KG1 (cell line): Measurements from ENCODE around the gene TEX11.
"Not testable (repeated sequence)": the region's sequence is repeated elsewhere in the genome, so short reads cannot be mapped to it uniquely, and the experiment has no call there.

Experiments used
- DNase-seq: peaks from one replicate; lab custom pipeline; 2025; lab: John Stamatoyannopoulos, UW

TEX11 gene

GRCh38 chrX:70592091-70592490 is 316.4 kb downstream of the TEX11 start:
- no peak for DNase-seq

GRCh38 chrX:70587158-70587557 is 321.4 kb downstream of the TEX11 start:
- DNase-seq: not testable (repeated sequence)

DNA sequence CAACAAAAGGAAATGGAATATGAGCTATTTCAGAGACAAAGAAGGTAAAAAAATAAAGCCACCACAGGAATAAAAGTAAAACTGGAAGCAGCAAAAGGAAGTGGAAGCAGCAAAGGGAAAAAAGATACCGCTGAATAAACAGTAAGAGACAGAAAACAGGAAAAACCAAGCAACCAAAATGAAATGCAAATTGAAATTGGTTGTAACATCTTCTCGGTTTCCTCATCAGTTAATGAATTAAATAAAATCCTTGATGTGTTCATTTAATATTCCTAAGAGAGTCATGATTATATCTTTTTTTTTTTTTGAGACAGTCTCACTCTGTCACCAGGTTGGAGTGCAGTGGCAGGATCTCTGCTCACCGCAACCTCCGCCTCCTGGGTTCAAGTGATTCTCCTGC is 331.1 kb downstream of the TEX11 start:
- DNase-seq: no peak

DNA sequence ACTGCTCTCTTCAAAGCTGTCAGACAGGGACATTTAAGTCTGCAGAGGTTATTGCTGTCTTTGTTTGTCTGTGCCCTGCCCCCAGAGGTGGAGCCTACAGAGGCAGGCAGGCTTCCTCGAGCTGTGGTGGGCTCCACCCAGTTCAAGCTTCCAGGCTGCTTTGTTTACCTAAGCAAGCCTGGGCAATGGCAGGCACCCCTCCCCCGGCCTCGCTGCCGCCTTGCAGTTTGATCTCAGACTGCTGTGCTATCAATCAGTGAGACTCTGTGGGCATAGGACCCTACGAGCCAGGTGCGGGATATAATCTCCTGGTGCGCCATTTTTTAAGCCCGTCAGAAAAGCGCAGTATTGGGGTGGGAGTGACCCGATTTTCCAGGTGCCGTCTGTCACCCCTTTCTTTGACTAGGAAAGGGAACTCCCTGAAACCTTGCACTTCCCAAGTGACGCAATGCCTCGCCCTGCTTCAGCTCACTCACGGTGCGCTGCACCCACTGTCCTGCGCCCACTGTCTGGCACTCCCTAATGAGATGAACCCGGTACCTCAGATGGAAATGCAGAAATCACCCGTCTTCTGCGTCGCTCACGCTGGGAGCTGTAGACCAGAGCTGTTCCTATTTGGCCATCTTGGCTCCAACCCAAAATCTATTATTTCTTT is 338.5 kb downstream of the TEX11 start:
- not testable (repeated sequence) for DNase-seq

DNA sequence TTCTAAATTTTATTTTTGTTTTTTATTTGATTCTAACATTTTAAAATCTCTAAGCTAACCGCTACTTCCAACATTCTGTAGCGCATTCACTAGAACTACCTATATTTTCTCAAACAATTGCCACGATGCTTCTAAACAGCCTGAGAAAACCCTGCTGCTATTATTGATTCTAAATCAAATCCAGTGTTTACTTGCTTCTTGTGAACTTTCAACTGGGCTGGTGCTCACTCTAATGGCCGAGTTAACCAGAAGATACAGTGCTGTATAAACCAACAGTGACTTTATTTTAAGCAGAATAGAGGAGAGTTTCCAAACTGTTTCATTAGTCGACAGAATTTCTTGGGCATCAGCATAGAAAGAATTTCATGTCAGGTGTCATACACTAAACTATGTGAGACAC is 353.6 kb downstream of the TEX11 start:
- DNase-seq: no peak

GRCh38 chrX:70554523-70554922 is 354.0 kb downstream of the TEX11 start:
- DNase-seq: no peak

- DNase-seq: no peak
Observed at GRCh38 chrX:70554081-70554480, 354.4 kb downstream of the TEX11 start.

GRCh38 chrX:70553516-70553915 is 355.0 kb downstream of the TEX11 start:
- no peak for DNase-seq

DNA sequence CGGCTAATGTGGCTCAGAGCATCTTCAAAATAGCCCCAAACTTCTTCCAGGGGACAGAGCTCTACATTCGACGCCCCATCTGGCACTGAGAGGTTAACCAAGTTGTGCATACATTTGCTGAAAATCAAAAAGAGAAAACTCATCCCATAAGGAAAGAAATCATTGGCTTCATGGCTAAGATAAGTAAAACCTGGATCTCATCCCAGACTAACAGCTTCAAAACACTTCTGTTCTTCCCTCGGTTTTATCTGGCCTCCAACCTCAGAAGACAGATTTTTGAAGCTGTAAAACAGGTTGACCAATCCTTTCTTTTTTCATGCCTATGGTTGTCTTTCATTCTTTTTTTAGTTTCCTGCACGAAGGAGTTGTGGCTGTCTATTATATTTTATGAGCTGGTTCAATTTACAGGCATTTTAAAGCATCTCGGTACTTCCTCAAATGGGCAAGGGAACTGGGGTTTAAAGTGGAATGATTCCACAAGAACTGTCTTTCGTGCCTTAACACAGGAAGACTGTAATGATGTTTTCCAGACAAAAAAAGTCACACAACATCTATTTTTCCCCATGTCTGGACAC is 356.3 kb downstream of the TEX11 start:
- no peak for DNase-seq

GRCh38 chrX:70549429-70549828 is 359.1 kb downstream of the TEX11 start:
- DNase-seq: no peak

DNA sequence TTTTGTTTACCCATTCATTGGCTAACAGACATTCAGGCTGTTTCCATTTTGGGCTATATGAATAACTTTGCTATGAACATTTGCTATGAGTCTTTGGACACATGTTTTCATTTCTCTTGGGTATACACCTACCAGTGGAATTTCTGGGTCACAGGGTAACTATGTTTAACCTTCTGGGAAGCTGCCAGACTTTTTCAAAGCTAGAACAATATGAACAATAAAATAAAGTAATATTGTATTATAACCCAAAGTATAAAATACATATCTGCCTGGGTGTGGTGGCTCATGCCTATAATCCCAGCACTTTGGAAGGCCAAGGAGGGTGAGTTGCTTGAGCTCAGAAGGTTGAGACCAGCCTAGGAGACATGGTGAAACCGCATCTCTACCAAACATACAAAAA is 373.3 kb downstream of the TEX11 start:
- no peak for DNase-seq

DNA sequence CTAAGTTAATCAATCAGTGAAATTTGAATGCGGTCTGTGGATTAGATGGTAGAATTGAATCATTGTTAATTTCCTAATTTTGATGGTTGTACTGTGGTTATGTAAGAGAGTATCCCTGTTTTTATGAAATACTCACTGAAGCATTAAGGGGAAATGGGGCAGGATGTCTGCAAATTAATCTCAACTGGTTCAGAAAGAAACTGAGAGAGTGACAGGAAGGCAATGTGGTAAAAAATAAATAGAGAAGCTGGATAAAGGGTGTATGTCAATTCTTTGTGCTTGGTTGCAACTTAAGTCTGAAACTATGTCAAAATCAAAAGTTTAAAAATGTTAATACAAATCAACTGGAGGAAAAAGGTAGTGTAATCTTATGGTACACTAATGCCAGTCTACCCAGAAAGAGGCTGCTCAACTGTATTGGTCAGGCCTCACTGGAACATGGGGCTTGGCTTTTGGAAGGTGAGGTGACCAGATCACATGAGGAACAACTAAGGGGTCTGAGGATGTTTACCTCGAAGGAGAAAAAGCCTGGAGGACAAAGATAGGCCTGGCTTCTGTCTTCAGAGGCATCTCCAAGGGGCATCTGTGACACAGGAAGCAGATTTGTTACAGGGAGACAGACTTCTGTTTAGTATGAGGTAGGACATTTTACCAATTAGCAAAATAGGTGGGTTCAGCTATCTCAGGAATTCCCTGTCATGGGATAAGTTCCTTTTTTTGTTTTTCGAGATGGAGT is 380.7 kb downstream of the TEX11 start:
- DNase-seq: no peak

GRCh38 chrX:70527053-70527452 is 381.5 kb downstream of the TEX11 start:
- DNase-seq: no peak

DNA sequence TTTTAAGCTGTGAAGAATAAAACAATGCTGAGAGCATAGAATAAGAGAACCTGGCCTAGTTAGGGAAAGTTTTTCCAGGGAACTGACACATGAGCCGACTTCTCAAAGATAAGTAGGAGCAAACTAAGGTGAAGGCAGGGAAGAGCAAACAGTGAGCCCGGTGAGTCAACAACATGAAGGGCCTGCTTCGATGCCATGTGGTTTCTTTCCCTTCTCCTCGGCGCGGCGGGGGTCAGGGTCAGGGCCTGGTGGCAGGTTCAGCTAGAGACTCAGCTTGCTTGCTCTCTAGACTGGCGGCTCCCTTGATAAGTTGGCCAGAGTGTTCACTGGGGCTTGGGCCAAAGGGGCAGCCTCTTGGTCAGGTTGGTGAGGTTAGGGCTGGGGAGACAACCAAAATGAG is 382.8 kb downstream of the TEX11 start:
- DNase-seq: no peak

DNA sequence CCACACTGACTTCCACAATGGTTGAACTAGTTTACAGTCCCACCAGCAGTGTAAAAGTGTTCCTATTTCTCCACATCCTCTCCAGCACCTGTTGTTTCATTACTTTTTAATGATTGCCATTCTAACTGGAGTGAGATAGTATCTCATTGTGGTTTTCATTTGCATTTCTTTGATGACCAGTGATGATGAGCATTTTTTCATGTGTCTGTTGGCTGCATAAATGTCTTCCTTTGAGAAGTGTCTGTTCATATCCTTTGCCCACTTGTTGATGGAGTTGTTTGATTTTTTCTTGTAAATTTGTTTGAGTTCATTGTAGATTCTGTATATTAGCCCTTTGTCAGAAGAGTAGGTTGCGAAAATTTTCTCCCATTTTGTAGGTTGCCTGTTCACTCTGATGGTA is 392.8 kb downstream of the TEX11 start:
- DNase-seq: not testable (repeated sequence)

DNA sequence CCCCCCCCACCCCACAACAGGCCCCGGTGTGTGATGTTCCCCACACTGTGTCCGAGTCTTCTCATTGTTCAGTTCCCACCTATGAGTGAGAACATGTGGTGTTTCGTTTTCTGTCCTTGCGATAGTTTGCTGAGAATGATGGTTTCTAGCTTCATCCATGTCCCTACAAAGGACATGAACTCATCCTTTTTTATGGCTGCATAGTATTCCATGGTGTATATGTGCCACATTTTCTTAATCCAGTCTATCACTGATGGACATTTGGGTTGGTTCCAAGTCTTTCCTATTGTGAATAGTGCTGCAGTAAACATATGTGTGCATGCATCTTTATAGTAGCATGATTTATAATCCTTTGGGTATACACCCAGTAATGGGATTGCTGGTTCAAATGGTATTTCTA is 393.2 kb downstream of the TEX11 start:
- not testable (repeated sequence) for DNase-seq

DNA sequence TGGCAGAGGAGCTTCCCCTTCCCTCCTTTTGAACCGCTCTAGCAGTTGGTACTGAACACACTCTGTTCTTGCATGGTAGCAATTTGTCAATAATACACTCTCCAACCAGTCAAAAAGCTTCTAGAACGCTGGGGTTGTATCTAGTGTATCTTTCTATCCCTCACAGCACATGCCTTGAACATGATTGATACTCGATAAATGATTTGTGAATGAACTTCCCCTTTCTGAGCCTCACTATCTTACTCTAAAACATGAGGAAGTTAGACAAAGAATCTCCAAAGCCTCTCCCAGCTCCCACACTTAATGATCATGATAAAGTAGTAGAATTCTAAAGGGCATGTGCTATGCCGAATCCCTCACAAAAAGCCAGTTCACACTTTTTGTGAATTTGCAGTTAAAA is 399.4 kb downstream of the TEX11 start:
- DNase-seq: no peak

DNA sequence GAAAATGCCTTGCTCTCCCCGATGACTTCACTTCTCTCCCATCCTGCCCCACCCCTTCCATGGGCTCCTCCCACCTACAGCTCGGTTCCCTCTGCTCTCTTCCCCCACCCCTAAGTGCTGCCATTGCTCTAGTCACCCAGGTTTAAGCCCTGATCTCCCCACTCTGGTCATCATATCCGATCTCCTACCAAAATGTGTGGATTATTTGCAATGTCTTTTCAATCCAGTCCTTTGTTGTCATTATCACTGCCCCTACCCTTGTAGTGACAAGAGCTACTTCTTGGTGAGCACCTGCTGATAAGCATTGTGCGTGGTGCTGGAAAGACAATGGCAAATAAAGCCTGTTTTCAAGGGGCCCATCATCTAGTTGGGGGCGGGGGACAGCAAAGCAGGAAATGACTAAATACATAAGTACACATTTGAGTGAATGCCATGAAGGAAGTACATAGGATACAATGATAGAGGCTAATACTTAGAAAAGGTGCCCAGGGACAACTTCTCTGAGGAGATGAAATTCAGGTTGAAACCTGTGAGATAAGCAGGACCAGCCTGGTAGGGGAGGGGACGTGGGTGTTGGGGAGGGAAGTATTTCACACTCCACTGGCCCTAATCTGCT is 400.1 kb downstream of the TEX11 start:
- DNase-seq: no peak

DNA sequence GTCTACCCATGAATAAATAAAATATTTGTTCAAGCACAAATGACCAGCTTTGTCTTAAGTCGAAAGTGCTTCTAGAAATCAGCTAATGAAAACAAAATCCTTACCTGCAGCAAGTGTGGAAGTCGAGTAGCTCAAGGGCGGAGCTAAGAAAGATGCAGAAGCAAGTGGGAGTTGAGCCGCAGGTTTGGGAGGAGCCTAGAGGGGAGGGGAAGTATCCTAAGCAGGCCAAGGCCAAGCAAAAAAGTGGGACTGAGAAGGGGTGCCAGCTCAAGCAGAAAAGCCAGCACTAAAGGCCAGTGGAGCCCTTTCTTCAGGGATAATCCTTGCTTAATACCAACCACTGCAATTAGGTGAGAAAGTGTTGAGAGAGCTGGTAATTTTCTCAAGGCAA is 403.1 kb downstream of the TEX11 start:
- DNase-seq: no peak

DNA sequence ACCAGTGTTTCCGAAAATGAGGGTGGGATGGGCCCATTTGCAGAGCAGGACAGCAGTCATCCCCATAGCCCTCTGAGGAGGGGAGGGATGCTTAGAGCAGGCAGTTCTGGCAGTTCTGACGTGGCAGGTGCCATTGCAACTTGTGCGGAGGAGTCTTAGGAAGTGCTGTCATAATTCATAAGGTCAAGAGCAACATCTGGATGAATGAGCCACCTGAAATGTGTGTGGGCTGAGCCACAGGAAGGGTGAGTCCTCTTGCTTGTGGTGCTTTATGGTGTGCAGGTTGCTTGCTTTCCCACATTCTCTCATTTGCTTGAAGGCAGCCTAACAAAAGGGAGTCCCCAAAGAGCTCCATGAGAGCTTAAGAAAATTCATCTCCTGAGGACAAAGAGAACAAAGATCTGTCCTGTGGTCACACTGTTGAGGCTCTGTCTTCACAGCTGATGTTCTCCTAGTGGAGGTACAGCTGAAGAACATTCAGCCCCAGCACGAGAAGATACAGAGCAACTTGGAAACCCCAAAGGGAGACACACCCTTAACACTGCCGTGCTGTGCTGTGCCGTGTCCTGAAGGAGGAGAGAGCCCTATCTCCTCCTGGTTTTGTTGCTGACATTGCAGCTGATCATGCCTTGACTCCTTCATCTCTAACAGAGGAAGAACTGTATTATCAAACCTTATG is 403.6 kb downstream of the TEX11 start:
- DNase-seq: no peak

GRCh38 chrX:70500826-70501225 is 407.7 kb downstream of the TEX11 start:
- DNase-seq: no peak

- DNase-seq: no peak
Observed at GRCh38 chrX:70498129-70498528, 410.4 kb downstream of the TEX11 start.

DNA sequence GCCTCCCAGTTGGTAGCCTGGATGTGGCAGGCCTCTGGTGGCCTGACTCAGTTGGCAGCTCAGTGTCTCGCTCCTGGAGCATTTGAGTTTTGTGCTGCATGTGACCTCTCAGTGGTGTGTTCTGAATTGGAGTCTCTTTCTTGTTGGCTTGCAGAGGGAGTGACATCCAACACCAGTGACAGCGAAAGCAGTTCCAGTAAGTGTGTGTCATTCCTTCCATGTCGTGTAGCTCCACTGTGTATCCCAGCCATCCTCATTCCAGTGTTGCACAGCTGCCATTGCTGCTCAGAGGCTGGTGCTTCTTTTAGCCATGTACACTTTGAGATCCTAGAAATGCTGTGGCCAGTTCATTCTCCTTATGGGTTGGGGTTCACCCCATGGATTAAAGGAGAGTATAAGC is 411.5 kb downstream of the TEX11 start:
- DNase-seq: no peak
